MCF 10A (cell line): ENCODE data around the gene GALNT4. TPM values are rescaled to one million over a fixed set of nuclear protein-coding genes. Genes with fewer than 3 reads are reported as not detected.

ENCODE experiments used
- BruUV-seq: library from RNA; stranded (reverse); fragments of 400-500 nt; replicated peaks from 2 replicates; lab custom pipeline; 2021; lab: Mats Ljungman, UMichigan
- CTCF ChIA-PET: fragments of 300-600 bp; sonication (Branson Sonifier 250); formaldehyde crosslinking; extraction: SDS; loops from one replicate; lab custom pipeline; 2021; ENCODE audit warnings: antibody characterized with exemption, inconsistent platforms; lab: Yijun Ruan, JAX
- POLR2A ChIA-PET: fragments of 300-600, 350-650 bp; sonication (Branson Sonifier 250); formaldehyde crosslinking; extraction: SDS; loops from one replicate; lab custom pipeline; 2020; ENCODE audit warnings: antibody characterized with exemption, inconsistent platforms; lab: Yijun Ruan, JAX
- DNase-seq: peaks from one replicate; pipeline ENCODE4 v3.0.0-alpha.2; 2018; ENCODE audit not compliant: unreplicated experiment
- H3K27ac Mint-ChIP-seq: one replicate; pipeline ENCODE4 v1.8.0; 2022; ENCODE audit warnings: mild to moderate bottlenecking, low read depth, mixed read lengths; ENCODE audit not compliant: unreplicated experiment
- H3K27me3 Mint-ChIP-seq: one replicate; pipeline ENCODE4 v1.8.0; 2022; ENCODE audit warnings: mixed read lengths; ENCODE audit not compliant: insufficient read depth, unreplicated experiment
- H3K36me3 Mint-ChIP-seq: one replicate; pipeline ENCODE4 v1.8.0; 2022; ENCODE audit warnings: mild to moderate bottlenecking, moderate library complexity, mixed read lengths; ENCODE audit not compliant: insufficient read depth, unreplicated experiment
- H3K4me1 Mint-ChIP-seq: one replicate; pipeline ENCODE4 v1.8.0; 2022; ENCODE audit warnings: mixed read lengths; ENCODE audit not compliant: insufficient read depth, unreplicated experiment
- H3K4me3 Mint-ChIP-seq: one replicate; pipeline ENCODE4 v1.8.0; 2022; ENCODE audit warnings: mild to moderate bottlenecking, moderate library complexity, mixed read lengths; ENCODE audit not compliant: unreplicated experiment
- H3K9me3 Mint-ChIP-seq: one replicate; pipeline ENCODE4 v1.8.0; 2022; ENCODE audit warnings: mixed read lengths; ENCODE audit not compliant: unreplicated experiment
- intact Hi-C: fragments of 100-400 bp; cut with micrococcal nuclease; formaldehyde crosslinking; loops from 2 replicates; pipeline ENCODE4 v1.14.1; 2022
- total RNA-seq: library from RNA; stranded (reverse); gene quantifications from 2 replicates; pipeline ENCODE4 v1.2.3, GENCODE V29; 2022
- TF ChIP-seq, protein P1 (sequence below): fragments of 200-600 bp; IDR thresholded peaks from one replicate; pipeline ENCODE4 v1.8.0; 2022; ENCODE audit warnings: antibody characterized with exemption, mild to moderate bottlenecking; ENCODE audit not compliant: unreplicated experiment

The GALNT4 gene
- total RNA-seq, 1 experiment from 2014 or later, result 2.8 TPM

DNA sequence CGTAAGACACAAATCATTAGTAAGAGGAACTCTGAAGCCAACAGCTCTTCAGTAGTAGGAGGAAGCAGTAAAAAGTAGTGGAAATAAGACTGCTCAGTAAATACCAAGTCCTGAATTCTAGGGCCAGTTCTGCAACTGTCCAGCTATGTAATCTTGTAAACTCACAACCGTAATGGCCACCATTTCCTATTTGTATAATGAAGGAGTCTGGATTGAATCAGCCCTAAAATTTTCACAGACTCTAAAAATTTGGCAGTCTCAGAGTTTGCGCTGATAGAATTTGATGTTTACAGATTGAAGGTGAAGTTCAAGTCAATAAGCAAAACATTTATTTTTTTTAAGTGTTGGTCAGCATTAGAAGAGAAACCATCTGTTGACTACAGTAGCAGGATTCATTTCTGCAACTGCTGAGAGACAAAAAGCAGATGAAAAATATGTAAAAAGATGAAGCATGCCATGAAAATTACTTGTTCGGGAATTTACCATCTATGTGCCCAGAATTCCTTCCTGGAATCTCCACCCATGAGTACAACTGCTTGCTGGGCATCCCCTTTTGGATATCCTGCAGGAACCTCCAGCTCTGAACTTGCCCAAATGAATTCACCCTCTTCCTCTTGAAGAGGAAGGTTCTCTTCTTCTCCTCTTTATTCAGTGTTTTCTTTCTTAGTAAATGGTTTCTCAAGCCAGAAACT is 47.5 kb downstream of the GALNT4 start:
- no peaks in the 10 kb centered on the region for H3K36me3 Mint-ChIP-seq
- H3K9me3 Mint-ChIP-seq, result no peaks in the 10 kb centered on the region
- ChIA-PET POLR2A (no interaction called here), CTCF (interaction anchor here (1.4 to 1.6 kb wide), 2 partner anchors 16 to 47 kb away, joined by 3 to 5 read pairs; partner anchors contain the start of gene GALNT4)
- H3K4me3 Mint-ChIP-seq, result no peak overlapping the region
- no TSS peak for BruUV-seq
- intact Hi-C loops, result no loop called here
- TF ChIP-seq, protein P1, sequence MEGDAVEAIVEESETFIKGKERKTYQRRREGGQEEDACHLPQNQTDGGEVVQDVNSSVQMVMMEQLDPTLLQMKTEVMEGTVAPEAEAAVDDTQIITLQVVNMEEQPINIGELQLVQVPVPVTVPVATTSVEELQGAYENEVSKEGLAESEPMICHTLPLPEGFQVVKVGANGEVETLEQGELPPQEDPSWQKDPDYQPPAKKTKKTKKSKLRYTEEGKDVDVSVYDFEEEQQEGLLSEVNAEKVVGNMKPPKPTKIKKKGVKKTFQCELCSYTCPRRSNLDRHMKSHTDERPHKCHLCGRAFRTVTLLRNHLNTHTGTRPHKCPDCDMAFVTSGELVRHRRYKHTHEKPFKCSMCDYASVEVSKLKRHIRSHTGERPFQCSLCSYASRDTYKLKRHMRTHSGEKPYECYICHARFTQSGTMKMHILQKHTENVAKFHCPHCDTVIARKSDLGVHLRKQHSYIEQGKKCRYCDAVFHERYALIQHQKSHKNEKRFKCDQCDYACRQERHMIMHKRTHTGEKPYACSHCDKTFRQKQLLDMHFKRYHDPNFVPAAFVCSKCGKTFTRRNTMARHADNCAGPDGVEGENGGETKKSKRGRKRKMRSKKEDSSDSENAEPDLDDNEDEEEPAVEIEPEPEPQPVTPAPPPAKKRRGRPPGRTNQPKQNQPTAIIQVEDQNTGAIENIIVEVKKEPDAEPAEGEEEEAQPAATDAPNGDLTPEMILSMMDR, result no peak
- no peak overlapping the region for H3K27ac Mint-ChIP-seq
- H3K4me1 Mint-ChIP-seq, result peaks cover 8% of the 10 kb centered on the region
- H3K27me3 Mint-ChIP-seq, result no peaks in the 10 kb centered on the region
- no peak for DNase-seq

DNA sequence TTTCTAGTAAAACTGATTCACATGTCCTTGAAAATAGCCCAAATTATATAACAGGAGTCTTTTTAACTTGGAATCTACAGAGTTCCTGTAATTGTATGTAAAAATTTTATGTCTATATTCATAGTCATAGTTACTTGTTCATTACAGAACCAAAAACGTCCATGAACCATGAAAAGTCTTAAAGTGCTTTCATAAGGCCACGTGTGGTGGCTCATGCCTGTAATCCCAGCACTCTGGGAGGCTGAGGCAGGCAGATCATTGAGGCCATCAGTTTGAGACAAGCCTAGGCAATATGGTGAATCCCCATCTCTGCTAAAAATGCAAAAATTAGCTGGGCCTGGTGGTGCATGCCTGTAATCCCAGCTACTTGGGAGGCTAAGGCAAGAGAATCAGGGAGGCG is 48.4 kb downstream of the GALNT4 start:
- Mint-ChIP-seq H3K4me1 (peaks cover 8% of the 10 kb centered on the region), H3K4me3 (no peak overlapping the region), H3K27me3 (no peaks in the 10 kb centered on the region), H3K36me3 (no peaks in the 10 kb centered on the region), H3K9me3 (no peaks in the 10 kb centered on the region), H3K27ac (no peak overlapping the region)
- no peak for DNase-seq
- ChIA-PET CTCF (interaction anchor here (1.4 kb wide), 1 partner anchor 48 kb away, joined by 5 read pairs; the partner anchor contains the start of gene GALNT4), POLR2A (no interaction called here)
- no TSS peak for BruUV-seq
- intact Hi-C loops, result no loop called here
- TF ChIP-seq, protein P1, result no peak

DNA sequence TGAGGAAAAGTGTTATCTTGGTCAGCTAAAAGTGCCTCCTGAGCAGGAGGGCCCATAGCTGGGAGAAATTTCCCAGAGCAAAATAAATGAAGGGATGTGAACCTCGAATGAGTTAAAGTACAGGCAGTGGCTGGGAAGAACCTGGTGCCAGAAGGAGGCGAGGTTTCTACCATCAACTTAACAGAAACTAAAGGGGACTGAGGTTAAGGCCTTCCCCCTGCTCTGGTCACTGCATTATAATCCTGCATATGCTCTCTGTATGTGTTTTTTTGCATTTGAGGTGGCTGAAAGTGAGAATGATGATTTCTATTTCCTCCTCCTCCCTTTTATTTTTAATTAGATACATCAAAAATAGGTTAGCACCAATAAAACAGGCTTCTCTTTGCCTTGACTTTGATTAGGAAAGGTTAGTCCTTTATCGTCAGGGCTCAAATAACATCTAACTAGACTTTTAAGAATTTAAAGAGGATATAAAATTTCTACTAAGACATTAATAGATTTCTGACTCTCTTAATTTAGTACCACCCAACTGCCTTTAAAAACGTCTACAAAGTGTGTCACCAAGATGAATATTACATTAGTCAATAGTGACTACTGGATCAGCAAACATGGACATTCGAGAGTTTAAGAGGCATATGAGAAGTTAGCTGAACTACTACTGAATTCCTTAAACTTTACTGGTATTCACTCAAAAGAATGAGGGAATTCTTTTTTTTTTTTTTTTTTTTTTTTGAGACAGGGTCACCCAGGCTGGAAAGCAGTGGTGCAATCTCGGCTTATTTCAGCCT is 49.2 kb downstream of the GALNT4 start:
- TF ChIP-seq, protein P1, result no peak
- CTCF ChIA-PET, result interaction anchor here (0.7 to 0.8 kb wide), 2 partner anchors 11 to 13 kb away, joined by 3 read pairs; no protein-coding TSS in a partner anchor
- Mint-ChIP-seq H3K4me3 (no peak overlapping the region), H3K36me3 (no peaks in the 10 kb centered on the region), H3K27ac (no peak overlapping the region), H3K4me1 (peaks cover 8% of the 10 kb centered on the region), H3K27me3 (no peaks in the 10 kb centered on the region), H3K9me3 (no peaks in the 10 kb centered on the region)
- POLR2A ChIA-PET, result no interaction called here
- intact Hi-C loops, result no loop called here
- DNase-seq, result no peak
- no TSS peak for BruUV-seq

DNA sequence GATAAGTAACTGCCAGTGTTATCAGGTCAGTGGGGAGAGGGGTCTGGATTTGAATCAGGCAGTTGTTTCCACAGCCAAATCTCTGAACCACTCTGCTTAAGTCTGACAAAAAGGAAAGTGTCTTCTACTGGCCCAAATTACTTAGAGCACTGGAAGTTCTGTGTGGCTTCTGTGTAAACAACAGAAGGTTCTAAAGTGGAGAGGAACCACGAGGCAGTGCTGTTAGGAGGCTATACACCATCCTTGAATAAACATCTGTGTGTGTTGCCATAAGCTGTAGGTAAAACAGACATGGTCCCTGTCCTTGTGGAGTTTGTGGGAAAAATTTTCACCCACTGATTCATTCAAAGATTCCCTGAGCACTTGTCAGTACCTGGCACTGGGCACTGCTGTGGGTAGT is 50.0 kb downstream of the GALNT4 start:
- ChIA-PET CTCF (interaction anchor here (0.7 to 0.8 kb wide), 2 partner anchors 11 to 12 kb away, joined by 3 read pairs; no protein-coding TSS in a partner anchor), POLR2A (no interaction called here)
- intact Hi-C loops, result no loop called here
- Mint-ChIP-seq H3K36me3 (no peaks in the 10 kb centered on the region), H3K27ac (no peak overlapping the region), H3K9me3 (no peaks in the 10 kb centered on the region), H3K4me3 (no peak overlapping the region), H3K4me1 (peaks cover 8% of the 10 kb centered on the region), H3K27me3 (no peaks in the 10 kb centered on the region)
- BruUV-seq, result no TSS peak
- TF ChIP-seq, protein P1, result no peak
- DNase-seq, result no peak
